ENCODE data around the gene ADCY9.
"Not testable (repeated sequence)": the region's sequence is repeated elsewhere in the genome, so short reads cannot be mapped to it uniquely, and the experiment has no call there.

Gene ADCY9

DNA sequence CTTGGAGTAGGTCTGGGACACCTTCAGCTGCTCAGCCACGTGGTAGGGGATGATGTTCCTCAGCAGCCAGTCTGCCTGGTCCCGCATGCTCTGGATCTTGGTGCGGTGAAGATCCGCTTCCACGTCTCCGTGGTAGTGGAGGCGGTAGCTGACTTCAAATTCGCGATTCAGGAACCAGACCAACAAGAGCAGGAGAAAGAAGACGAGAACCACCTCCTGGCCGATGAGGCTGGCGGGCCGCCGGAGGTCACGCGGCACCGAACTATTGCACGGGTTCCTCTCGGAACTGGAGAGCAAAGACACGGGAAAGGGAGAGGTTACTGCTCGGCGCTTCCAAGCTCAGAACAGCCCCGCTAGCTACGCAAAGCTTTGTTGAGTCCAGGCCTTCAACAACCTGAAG, 149.6 kb downstream of the ADCY9 start:
- no peak for DNase-seq

DNA sequence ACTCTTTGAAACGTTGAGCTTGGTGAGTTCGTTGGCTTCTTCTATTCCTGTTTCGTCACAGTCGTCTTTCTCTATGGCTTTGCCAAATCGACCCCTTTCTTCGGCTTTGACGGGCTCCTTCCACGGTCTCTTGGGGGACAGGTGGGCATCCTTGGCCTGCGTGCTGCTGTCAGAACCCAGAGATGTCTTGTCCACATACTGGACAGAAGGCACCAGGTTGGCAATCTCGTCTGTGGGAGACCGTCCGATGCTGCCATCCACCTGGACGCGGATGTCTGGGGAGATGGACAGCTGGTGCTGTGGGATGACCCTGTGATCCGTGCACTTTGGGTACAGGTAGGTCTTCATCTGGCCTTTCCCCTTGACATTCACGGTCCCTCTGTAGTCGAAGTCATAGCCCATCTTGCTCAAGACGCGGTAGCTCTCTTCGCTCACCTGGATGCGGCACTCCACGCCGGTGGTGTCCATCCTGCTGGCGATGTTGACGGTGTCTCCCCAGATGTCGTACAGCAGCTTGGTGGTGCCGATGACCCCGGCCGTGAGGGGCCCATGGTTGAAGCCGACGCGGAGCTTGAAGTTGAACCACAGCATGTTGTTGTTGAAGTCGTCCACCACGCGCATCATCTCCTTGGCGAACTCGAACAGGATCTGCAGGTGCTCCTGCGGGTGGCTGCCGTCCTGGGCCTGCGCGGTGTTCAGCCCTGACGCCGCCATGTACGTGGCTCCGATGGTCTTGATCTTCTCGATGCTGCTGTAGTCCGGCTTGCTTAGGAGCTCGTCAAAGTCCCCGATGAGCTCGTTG, 150.3 kb downstream of the ADCY9 start:
- DNase-seq: no peak

DNA sequence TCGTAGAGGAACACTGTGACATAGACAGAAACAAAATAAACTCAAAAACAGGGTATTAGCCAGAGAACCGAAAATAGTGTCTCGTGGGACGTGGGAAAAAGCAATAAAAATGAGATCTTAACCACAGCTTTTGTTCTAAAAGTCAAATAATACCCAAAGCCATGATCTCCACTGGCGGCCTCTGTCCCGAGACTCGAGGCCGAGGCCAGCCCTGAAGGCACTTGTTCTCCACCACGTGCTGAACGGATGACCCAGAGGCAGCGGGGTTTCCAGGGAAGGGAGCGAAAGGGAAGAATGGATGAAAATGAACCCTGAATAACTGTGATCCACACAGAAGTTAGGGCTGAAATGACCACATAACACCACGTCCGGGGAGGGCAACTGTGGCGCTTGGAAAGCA, 150.9 kb downstream of the ADCY9 start:
- DNase-seq: no peak

DNA sequence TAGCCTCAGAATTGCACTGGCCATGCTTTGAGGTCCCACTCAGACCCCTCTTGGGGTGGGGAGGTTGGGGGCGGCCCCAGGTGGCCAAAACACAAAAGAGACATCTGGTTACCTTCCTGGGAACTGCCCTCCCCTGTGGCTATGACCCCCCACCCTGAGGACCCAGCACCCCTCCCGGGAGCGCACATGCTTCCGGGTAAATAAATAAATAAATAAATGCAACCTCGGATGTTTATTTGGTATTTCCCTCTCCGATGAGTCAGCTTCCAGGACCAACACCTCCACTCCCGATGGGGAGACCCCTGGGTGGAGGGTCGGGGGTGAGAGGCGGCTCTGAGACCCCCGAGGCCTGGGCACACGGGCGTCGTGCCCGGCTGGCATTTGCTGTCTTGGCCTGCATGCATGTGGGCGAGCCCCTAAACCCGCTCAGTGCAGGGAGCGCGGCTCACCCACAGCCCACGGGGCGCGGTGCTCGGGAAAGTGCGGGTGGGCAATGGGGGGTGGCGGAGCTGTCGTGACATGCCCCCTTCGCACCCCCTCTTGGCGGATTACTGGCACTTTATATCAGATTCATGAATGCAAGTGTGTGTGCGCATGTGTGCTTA, 151.5 kb downstream of the ADCY9 start:
- DNase-seq: no peak

DNA sequence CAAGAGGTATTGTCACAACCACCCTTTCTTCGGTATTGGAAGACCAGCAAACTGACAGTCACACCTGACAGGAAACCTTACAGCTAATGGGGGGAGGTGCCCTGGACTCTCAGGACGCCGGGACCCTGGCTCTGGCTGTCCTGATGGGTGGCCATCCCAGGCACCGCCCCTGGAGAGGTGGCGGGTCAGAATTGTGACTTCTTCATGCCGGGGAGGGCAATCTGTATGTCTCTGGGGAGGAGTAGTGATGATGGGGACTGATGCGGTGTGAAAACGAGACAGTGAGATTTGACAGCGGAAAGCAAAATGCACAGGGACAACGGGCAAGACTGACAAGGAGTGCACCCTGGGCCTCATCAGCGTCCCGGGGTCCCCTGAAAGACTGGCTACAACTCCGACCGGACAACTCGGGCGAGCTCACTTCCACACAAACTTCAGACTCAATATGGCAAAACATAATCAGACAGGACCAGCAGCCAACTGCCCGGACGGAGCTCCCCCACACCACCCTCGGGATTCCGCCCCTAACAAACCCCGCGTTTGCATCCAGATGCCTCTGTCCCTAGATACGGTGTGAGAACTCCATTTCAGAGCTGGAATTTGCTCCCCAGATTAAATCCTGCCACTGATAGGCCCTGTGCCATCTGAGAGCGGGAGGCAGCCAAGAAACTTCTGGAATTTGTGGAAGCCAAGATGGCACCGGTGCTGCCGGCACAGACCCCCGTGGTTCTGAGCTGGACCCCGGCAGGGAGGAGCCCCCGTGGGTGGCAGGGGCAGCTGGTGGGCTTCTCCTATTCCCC, 152.2 kb downstream of the ADCY9 start:
- DNase-seq: no peak

DNA sequence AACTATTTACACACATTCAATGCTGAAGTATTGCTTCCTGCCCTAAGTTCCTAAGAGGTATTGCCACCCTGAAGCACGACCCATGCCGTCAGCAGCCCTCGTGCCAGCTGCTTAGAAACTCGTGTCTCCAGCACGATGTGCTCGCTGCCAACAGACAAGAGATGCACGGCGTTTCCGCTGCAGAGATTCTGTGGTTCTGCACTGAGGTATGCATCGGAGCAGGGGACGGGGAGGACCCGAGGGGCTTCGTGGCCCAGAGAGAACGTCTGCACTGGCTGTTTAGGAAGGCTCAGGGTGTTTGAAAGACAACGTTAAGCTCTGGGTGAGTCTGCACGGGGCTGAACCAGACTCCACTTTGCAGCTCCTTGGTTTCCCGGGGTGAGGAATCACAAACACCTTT, 153.0 kb downstream of the ADCY9 start:
- no peak for DNase-seq

DNA sequence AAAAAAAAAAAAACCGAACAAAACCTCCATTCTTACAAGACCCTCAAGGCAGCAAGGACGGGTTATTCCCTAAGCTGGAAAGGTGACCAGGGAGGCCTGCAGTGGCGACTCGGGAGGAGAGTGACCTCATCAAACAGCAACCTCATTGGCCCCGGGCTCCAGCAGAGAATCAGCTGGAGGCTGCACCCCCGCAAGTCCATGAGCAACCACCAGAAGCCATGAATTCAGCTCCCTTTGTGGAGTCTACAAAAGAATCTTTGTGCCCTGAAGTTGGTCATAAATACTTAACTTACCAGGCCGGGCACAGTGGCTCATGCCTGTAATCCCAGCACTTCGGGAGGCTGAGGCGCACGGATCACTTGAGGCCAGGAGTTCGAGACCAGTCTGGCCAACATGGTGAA, 154.8 kb downstream of the ADCY9 start:
- no peak for DNase-seq

DNA sequence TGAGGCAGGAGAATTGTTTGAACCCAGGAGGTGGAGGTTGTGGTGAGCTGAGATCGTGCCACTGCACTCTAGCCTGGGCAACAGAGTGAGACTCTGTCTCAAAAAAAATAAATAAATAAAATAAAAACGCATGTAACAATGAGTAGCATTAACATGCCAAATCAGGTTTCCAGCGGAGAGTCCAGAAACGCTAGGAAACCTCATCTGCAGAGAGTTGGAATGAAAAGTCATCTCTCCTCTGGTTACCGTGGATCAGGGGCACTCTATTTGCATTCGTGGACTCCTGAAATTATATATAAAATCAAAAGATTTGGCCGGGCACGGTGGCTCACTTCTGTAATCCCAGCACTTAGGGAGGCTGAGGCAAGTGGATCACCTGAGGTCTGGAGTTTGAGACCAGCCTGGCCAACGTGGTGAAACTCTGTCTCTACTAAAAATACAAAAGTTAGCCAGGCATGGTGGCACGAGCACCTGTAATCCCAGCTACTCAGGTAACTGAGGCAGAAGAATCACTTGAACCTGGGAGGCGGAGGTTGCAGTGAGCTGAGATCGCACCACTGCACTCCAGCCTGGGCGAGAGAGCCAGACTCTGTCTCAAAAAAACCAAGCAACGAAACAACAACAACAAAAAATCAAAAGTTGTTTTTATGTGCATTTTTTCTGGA, 156.2 kb downstream of the ADCY9 start:
- not testable (repeated sequence) for DNase-seq

DNA sequence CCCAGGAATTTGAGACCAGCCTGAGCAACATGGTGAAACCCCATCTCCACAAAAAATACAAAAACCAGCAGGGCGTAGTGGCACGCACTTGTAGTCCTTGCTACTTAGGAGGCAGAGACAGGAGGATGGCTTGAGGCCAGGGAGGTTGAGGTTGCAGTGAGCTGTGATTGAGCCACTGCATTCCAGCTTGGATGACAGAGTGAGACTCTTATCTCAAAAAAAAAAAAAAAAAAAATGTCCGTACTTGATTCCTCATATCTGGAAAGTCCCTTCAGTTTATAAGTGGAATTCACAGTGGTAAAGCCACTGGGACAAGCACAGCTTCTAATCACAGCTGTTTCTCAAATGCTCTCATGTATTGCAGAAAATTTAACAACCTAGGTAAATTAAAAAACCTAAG, 157.1 kb downstream of the ADCY9 start:
- no peak for DNase-seq

DNA sequence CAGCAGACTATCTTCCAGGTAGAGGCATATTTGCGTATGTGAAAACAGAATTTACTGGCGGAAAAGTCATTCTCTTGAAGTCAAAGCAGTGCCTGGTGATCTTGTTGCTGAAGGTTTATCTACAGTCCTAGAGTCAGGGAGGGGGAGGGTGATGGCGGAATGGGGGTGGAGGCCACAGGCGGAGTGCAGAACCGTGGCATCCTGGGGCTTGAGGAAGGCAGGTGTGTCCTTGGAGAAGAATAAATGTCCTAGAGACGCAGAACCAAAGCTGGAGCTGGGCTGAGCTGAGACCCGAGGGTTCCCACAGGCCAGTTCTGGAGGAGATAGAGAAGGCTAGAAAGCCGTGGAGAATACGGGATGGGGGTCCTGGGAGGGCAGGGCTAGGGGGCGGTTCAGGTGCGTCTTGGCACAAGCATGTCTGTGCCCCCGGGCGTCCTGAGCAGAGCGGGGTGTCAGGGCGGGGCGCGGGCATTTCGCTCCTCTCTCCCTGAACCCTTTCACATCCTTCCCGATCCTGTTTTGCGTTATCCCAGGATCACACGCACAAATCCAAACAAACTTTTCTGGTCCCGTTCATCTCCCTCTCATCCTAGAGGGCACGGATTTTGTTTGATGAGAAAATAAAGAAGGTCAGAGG, 158.8 kb downstream of the ADCY9 start:
- no peak for DNase-seq

DNA sequence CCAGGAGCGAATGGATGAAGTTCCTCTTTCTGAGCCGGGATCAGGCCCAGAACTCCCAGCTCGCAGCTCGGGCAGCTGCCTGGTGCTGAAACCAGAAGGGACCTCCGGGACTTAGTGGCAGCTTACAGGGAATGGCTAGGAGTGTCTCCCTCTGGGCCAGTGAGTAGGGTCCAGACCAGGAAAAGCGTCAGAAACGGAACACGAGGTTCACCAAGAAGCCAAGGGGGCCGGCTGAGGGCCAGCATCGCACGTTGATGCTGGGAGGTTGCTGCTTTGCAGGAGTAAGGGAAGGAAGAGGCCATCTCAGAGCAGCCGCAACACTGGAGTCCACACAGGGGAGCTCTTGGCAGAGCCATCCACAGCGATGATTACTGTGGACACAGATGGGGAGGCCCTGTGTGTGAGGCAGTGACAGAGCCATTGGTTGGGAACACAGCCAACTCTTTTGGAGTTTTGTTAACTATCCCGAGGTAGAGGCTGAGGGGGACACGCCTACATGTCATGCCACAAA, 161.8 kb downstream of the ADCY9 start:
- no peak for DNase-seq

DNA sequence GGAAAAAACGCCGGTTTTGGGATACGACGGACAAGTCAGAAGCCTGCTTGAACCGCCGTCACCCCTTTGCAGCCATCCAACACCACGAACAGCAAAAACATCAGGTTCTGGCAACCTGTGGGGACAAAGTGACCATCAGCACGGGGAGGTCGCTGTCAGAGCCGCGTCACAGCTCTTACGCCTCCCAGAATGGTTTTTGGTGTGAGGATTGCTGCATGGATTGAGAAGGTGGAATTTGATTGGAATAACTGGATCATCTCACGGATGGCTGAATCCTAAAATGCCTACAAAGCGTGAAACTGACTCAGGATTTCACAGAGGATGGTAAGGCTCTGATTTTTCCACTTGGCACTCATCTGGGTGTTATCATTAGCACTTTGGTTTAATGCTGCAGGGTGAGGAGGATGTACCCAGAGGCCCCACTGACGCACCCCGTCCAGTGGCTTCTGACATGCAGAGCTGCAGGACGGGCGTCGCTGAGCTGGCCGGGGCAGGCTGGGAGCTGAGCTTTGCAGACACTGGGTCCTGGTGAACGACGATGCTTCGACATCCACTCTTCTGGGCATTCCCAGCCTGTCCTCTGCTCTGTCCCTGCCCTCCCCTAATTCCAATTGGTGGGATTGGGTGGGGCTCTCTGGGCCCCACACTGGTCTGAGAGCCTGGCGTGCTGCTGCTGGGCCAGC, 162.4 kb downstream of the ADCY9 start:
- no peak for DNase-seq

DNA sequence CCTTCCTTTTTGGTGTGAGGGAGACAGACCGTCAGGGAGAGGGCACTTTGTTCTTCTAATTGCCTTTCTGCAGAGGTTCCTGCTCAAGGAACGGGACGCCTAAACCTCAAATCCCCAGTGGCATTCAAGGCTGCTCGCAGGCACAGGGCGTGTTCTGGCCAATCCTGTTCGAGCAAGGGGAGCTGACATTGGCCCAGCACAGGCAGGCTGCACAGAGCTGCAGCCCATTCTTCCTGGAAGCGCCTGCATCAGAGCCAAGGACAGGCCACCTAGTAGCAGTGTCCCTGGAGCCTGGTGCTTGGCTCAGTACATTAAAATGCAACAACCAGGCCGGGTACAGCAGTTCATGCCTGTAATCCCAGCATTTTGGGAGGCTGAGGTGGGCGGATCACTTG, 163.5 kb downstream of the ADCY9 start:
- DNase-seq: no peak

DNA sequence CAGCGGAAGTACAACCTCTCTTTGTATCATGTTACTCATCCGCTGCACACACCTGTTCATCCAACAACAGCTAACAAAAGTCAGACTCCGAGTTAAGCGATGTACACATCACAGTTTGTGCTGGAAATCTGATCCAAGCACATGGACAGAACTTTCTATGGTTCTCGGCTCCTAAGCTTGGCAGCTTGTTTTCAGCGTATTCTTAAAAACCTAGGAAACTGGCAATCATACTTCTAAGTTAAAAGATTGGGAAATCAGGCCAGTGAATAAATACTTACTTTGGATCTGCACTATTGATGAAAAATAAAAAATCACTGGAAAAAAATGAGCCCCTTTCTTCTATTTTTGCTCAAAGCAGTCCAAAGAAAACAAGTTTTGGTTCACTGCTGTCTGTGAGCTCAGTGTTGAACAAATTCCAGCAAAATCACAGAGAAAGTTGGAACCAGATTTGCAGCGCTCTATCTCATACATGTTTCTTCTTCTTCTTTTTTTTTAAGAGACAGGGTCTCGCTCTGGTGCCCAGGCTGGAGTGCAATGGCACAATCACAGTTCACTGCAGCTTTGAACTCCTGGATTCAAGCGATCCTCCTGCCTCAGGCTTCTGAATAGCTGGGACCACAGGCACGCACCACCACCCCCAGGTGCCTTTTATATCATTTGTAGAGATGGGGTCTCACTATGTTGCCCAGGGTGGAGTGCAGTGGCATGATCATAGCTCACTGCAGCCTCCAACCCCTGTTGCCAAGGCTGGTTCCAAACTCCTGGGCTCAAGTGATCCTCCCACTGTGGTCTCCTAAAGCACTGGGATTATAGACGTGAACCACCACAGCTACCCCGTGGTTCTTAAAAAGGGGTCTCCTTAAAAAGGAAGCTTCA, 164.1 kb downstream of the ADCY9 start:
- DNase-seq: no peak

DNA sequence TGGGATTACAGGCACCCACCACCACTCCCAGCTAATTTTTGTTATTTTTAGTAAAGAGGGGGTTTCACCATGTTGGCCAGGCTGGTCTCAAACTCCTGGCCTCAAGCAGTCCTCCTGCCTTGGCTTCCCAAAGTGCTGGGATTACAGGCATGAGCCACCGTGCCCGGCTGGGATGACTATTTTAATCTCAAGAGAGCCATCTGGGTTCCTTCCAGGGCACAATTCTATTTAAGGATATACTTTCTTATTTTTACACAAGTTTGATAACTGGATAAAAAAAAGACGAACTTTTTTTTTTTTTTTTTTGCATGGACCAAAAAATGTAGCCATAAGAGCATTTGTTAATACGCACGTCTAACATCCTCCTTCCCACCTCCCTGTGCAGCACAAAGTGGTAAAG, 164.9 kb downstream of the ADCY9 start:
- DNase-seq: not testable (repeated sequence)

DNA sequence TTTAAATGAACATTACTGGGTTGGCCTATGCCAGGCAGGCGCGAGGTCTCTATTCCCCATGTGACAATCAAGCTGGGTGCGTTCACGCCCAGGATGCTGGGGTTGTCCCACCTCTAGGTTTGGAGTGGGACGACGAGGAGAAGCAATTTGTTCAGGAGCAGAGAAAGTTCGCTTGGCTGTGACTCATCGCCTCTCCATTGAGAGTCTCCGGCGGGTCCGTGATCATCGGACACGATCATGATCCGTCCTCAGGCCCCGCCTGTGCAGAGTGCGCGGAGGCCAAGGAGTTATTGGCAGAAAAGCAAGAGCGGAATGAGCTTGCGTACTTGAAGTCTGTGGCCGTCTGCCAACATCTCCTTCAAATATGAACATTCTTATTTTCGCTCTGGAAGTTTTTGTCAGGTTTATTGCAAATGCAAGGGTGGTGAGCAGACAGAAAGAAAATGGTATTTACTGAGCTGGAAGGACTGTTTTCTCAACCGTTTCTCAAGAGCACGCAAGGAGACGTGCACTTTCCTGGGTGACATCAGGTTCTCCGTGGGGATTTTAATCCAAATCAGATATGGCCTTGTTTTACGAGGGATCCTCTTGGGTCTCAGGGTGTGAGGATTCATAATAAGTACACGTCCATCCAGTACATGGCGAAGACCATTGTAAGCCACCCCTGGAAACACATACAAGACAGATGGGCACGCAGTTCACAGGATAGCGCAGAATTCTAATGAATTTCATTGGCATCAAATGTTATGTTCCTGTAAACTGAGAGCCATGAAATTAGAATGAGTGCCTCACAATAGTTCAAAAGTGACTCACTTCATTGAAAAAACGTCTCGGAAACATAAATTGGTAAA, 165.7 kb downstream of the ADCY9 start:
- DNase-seq: no peak

DNA sequence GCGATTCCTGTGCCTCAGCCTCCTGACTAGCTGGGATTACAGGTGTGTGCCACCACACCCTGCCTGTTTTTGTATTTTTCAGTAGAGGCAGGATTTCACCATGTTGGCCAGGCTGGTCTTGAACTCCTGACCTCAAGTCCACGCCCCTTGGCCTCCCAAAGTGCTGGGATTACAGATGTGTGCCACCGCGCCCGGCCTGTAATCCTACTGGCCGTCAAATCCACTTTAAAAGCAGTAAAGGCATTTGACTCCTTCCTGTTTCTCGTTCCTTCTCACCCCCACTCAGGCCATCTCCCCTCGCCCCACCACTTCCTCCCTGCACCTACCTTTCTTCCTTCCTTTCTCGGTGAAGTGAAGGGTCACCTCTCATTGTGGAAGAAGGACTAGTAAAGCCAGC, 166.3 kb downstream of the ADCY9 start:
- no peak for DNase-seq

DNA sequence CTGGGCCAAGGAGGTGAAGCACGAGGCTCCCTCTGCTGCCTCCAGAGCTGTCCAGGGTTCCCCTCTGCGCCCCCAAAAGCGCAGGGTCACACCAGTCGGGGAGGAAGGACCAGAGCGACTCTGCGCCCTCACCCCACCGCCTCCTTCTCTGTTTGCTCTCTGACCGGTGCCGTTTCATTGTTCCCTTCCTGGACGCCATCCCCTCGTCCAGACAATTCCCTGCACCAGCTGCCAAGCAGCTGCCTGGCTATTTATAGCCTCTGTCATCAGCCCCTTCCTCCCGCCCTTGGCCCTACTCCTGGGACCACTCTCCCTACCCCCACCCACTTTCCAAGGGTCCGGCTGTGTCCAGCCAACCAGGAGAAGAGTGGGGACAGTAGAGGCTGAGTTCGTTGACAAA, 167.0 kb downstream of the ADCY9 start:
- DNase-seq: no peak

DNA sequence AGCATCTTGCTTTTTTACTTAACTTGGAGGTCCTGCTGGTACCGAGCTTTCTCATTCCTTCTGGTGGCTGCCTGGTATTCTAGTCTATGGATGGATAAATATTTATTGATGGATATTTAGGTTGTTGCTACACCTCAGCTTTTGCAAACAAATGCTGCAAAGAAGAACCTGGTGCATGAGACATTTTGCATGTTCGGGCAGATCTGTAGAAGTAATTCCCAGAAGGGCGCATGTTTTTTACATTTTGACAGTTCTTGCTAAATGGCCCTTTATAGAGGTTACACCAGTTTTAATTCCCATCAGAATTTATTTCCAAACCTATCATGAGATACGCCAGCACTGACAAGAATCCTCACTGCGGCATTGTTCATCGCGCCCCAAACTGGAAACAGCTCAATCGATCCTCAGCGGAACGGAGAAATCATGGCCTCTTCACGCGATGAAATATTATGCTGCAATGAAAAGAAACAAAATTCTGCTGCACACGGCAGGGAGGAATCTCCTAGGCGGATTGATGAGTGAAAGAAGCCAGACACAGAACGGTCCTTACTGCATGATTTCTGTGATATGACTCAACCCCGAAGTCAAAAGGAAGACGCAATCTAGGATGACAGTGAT, 167.8 kb downstream of the ADCY9 start:
- no peak for DNase-seq
